Measurements from ENCODE around the gene EHF.
A peak's percentile ranks its signal among the peaks of the same experiment; 100 is the strongest.

EHF gene

GRCh38 chr11:34640050-34640923 is 19.4 kb downstream of the EHF start:
- Mint-ChIP-seq H3K4me1 (no peaks in the 10 kb centered on the region), H3K27me3 (peaks cover 70% of the 10 kb centered on the region), H3K4me3 (no peak overlapping the region), H3K36me3 (no peaks in the 10 kb centered on the region), H3K27ac (no peak overlapping the region), H3K9me3 (no peaks in the 10 kb centered on the region)
- DNase-seq, result no peak
- CTCF ChIA-PET, result interaction anchor here (1.2 kb wide), 1 partner anchor 53 kb away, joined by 3 read pairs; no protein-coding TSS in a partner anchor

- no peak overlapping the region for H3K4me3 Mint-ChIP-seq
- no peaks in the 10 kb centered on the region for H3K9me3 Mint-ChIP-seq
- H3K36me3 Mint-ChIP-seq, result no peaks in the 10 kb centered on the region
- no peak for DNase-seq
- peaks cover 64% of the 10 kb centered on the region for H3K27me3 Mint-ChIP-seq
- CTCF ChIA-PET, result interaction anchor here (1.2 kb wide), 1 partner anchor 54 kb away, joined by 3 read pairs; no protein-coding TSS in a partner anchor
- no peak overlapping the region for H3K27ac Mint-ChIP-seq
- no peaks in the 10 kb centered on the region for H3K4me1 Mint-ChIP-seq
Observed at GRCh38 chr11:34640924-34641275, 20.0 kb downstream of the EHF start.

DNA sequence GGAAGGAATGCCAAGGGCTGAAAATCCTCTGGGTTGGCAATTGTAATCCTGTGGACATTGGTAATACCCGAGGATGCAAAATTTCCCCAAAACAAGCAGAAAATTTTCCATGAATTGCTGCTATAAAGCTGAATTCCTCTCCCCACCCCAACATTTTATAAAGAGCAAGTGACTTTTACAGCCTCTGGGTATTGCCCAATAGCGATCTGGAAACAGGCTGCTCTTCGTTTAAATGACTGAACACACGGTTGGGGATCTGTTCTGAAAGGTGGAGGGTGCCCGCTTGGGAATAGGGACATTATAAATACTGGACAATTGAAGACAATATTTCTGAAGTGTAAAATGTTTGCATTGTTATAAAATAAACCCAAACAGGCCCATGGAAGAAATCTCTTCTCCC is 20.6 kb downstream of the EHF start:
- Mint-ChIP-seq H3K4me1 (no peaks in the 10 kb centered on the region), H3K9me3 (no peaks in the 10 kb centered on the region), H3K36me3 (no peaks in the 10 kb centered on the region), H3K4me3 (no peak overlapping the region), H3K27ac (no peak overlapping the region), H3K27me3 (peaks cover 65% of the 10 kb centered on the region)
- no peak for DNase-seq
- CTCF ChIA-PET, result no interaction called here

GRCh38 chr11:34642001-34642554 is 21.2 kb downstream of the EHF start:
- Mint-ChIP-seq H3K36me3 (no peaks in the 10 kb centered on the region), H3K9me3 (no peaks in the 10 kb centered on the region), H3K4me3 (no peak overlapping the region), H3K27me3 (peaks cover 70% of the 10 kb centered on the region), H3K4me1 (no peaks in the 10 kb centered on the region), H3K27ac (no peak overlapping the region)
- CTCF ChIA-PET, result no interaction called here
- no peak for DNase-seq

- no peak overlapping the region for H3K4me3 Mint-ChIP-seq
- DNase-seq, result no peak
- no peaks in the 10 kb centered on the region for H3K9me3 Mint-ChIP-seq
- H3K4me1 Mint-ChIP-seq, result no peaks in the 10 kb centered on the region
- no peaks in the 10 kb centered on the region for H3K36me3 Mint-ChIP-seq
- CTCF ChIA-PET, result interaction anchor here (0.8 to 1.2 kb wide), 2 partner anchors 8 to 11 kb away, joined by 3 to 4 read pairs; no protein-coding TSS in a partner anchor
- no peak overlapping the region for H3K27ac Mint-ChIP-seq
- H3K27me3 Mint-ChIP-seq, result peaks cover 75% of the 10 kb centered on the region
Observed at GRCh38 chr11:34642873-34643272, 22.0 kb downstream of the EHF start.

GRCh38 chr11:34643311-34643710 is 22.4 kb downstream of the EHF start:
- no peak overlapping the region for H3K27ac Mint-ChIP-seq
- no peaks in the 10 kb centered on the region for H3K9me3 Mint-ChIP-seq
- H3K27me3 Mint-ChIP-seq, result peaks cover 73% of the 10 kb centered on the region
- H3K4me3 Mint-ChIP-seq, result no peak overlapping the region
- no peaks in the 10 kb centered on the region for H3K4me1 Mint-ChIP-seq
- H3K36me3 Mint-ChIP-seq, result no peaks in the 10 kb centered on the region
- DNase-seq, result no peak
- CTCF ChIA-PET, result interaction anchor here (0.8 to 1.2 kb wide), 2 partner anchors 8 to 11 kb away, joined by 3 to 4 read pairs; no protein-coding TSS in a partner anchor

GRCh38 chr11:34643846-34644245 is 23.0 kb downstream of the EHF start:
- Mint-ChIP-seq H3K4me1 (no peaks in the 10 kb centered on the region), H3K4me3 (no peak overlapping the region), H3K27me3 (peaks cover 70% of the 10 kb centered on the region), H3K27ac (no peak overlapping the region), H3K9me3 (no peaks in the 10 kb centered on the region), H3K36me3 (no peaks in the 10 kb centered on the region)
- DNase-seq, result no peak
- CTCF ChIA-PET, result interaction anchor here (0.8 to 1.2 kb wide), 2 partner anchors 9 to 10 kb away, joined by 3 to 4 read pairs; no protein-coding TSS in a partner anchor

- Mint-ChIP-seq H3K36me3 (no peaks in the 10 kb centered on the region), H3K27ac (no peak overlapping the region), H3K9me3 (no peaks in the 10 kb centered on the region), H3K4me1 (peaks cover under 1% of the 10 kb centered on the region), H3K27me3 (peaks cover 70% of the 10 kb centered on the region), H3K4me3 (no peak overlapping the region)
- CTCF ChIA-PET, result no interaction called here
- DNase-seq, result no peak
Observed at GRCh38 chr11:34644669-34645406, 23.9 kb downstream of the EHF start.

DNA sequence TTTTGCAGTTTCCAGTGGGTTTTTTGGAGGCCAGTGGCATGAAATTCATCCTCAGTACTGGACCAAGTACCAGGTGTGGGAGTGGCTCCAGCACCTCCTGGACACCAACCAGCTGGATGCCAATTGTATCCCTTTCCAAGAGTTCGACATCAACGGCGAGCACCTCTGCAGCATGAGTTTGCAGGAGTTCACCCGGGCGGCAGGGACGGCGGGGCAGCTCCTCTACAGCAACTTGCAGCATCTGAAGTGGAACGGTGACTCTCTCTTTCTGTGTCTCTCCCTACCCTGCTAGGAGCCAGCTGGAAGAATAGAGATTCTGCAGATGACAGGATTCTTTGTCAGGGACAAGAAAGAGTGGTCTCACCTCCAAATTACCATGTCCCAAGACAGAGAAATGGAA is 25.5 kb downstream of the EHF start:
- no peak for DNase-seq
- no peaks in the 10 kb centered on the region for H3K9me3 Mint-ChIP-seq
- peaks cover 15% of the 10 kb centered on the region for H3K4me1 Mint-ChIP-seq
- H3K4me3 Mint-ChIP-seq, result no peak overlapping the region
- peaks cover 69% of the 10 kb centered on the region for H3K27me3 Mint-ChIP-seq
- H3K36me3 Mint-ChIP-seq, result no peaks in the 10 kb centered on the region
- CTCF ChIA-PET, result no interaction called here
- no peak overlapping the region for H3K27ac Mint-ChIP-seq

- no peak overlapping the region for H3K27ac Mint-ChIP-seq
- CTCF ChIA-PET, result no interaction called here
- DNase-seq, result no peak
- no peaks in the 10 kb centered on the region for H3K36me3 Mint-ChIP-seq
- no peak overlapping the region for H3K4me3 Mint-ChIP-seq
- H3K9me3 Mint-ChIP-seq, result no peaks in the 10 kb centered on the region
- peaks cover 19% of the 10 kb centered on the region for H3K4me1 Mint-ChIP-seq
- peaks cover 68% of the 10 kb centered on the region for H3K27me3 Mint-ChIP-seq
Observed at GRCh38 chr11:34647131-34647530, 26.2 kb downstream of the EHF start.

GRCh38 chr11:34647532-34647931 is 26.6 kb downstream of the EHF start:
- Mint-ChIP-seq H3K27me3 (peaks cover 68% of the 10 kb centered on the region), H3K27ac (no peak overlapping the region), H3K36me3 (no peaks in the 10 kb centered on the region), H3K4me1 (peaks cover 22% of the 10 kb centered on the region), H3K9me3 (no peaks in the 10 kb centered on the region), H3K4me3 (no peak overlapping the region)
- CTCF ChIA-PET, result no interaction called here
- DNase-seq, result no peak

- Mint-ChIP-seq H3K27ac (no peak overlapping the region), H3K27me3 (peaks cover 68% of the 10 kb centered on the region), H3K4me3 (no peak overlapping the region), H3K4me1 (peaks cover 23% of the 10 kb centered on the region), H3K36me3 (no peaks in the 10 kb centered on the region), H3K9me3 (no peaks in the 10 kb centered on the region)
- CTCF ChIA-PET, result no interaction called here
- DNase-seq, result no peak
Observed at GRCh38 chr11:34648036-34648435, 27.1 kb downstream of the EHF start.

- Mint-ChIP-seq H3K27ac (no peak overlapping the region), H3K27me3 (peaks cover 66% of the 10 kb centered on the region), H3K4me3 (no peak overlapping the region), H3K9me3 (no peaks in the 10 kb centered on the region), H3K36me3 (no peaks in the 10 kb centered on the region), H3K4me1 (peaks cover 23% of the 10 kb centered on the region)
- no peak for DNase-seq
- CTCF ChIA-PET, result no interaction called here
Observed at GRCh38 chr11:34649597-34649996, 28.7 kb downstream of the EHF start.

GRCh38 chr11:34650528-34650927 is 29.6 kb downstream of the EHF start:
- CTCF ChIA-PET, result interaction anchor here (0.9 to 1.0 kb wide), 2 partner anchors 26 to 64 kb away, joined by 3 to 5 read pairs; no protein-coding TSS in a partner anchor
- H3K27ac Mint-ChIP-seq, result peak overlapping the region; percentile 50
- DNase-seq, result peak; percentile 81
- H3K36me3 Mint-ChIP-seq, result no peaks in the 10 kb centered on the region
- peak overlapping the region; percentile 52 for H3K4me3 Mint-ChIP-seq
- no peaks in the 10 kb centered on the region for H3K9me3 Mint-ChIP-seq
- peaks cover 23% of the 10 kb centered on the region for H3K4me1 Mint-ChIP-seq
- H3K27me3 Mint-ChIP-seq, result peaks cover 61% of the 10 kb centered on the region
